ENCODE results near the gene BRD4.

The BRD4 gene

DNA sequence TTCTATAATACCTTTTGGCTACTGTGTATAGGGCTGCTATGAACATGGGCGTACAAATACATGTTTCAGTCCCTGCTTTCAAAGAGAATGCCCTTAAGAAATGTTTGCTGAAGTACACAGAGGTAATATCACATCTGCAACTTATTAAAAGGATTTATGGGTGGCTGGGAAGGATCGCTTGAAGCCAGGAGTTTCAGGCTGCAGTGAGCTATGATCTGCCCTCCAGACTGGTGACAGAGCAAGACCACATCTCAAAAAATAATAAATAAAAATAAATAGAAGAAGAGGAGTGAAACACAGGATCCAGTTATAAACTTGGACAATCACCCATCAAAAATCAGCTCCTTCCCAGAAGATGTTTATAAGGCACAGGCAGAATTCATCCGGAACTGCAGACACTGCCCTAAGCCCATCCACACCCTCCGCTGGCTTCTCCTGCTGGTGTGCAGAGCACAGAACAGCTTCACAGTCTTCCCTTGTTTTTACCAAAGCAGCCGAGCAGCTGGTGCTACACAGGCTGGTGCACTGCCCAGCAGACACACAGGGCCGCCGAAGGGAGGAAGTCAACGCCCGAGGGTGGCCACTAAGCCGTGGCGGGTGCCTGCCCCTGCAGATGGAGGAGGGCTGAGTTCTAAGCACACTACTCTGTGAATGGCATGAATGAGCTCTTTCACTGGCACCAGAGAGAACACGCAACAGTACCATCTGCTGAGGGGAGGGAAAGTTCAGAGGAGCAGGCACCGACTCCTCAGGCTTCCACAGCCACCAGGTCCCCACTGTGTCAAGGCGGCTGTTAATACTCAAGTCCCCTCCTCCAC is 44.0 kb downstream of the BRD4 start:
- DNase-seq, result no peak

DNA sequence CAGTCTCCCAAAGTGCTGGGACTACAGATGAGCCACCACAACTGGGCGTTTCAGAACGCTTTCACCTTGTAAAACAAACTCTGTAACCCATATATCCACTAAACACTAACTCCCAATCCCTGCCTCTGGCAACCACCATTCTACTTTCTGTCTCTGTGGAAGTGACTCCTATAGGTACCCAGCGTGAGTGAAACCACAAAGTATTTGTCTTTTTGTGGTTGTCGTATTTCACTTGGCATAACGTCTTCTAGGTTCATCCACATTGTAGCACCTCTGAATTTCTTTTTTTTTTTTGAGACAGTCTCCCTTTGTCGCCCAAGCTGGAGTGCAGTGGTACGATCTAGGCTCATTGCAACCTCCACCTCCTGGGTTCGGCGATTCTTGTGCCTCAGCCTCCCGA is 44.8 kb downstream of the BRD4 start:
- no peak for DNase-seq

DNA sequence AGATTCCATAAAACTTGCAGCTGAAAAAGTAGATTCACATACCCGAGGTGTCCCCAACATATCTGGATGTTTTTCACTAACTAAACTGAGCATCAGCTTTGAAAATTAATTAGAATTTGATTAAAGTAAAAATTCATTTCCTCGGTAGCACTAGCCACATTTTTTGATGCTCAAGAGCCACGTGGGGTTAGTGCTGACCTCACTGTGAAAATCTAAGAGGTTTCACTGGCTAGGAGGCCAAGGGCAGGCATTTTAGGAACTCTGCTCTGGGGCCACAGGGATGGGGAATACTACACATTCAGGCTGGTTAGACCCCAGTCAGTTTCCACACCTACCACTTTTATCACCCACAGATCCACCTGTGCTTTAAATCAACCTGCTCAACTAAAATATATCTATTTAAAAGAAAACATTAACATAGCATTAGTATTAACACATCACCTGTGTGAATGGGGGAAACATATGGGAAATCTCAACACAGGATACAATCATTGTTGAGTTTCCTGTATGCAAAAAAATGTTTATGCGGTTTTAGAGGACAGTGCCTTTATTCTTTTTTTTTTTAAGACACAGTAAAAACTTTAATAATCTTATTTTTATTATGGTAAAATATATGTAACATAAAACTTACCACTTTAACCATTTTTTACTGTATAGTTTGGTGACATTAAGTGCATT is 45.5 kb downstream of the BRD4 start:
- no peak for DNase-seq

DNA sequence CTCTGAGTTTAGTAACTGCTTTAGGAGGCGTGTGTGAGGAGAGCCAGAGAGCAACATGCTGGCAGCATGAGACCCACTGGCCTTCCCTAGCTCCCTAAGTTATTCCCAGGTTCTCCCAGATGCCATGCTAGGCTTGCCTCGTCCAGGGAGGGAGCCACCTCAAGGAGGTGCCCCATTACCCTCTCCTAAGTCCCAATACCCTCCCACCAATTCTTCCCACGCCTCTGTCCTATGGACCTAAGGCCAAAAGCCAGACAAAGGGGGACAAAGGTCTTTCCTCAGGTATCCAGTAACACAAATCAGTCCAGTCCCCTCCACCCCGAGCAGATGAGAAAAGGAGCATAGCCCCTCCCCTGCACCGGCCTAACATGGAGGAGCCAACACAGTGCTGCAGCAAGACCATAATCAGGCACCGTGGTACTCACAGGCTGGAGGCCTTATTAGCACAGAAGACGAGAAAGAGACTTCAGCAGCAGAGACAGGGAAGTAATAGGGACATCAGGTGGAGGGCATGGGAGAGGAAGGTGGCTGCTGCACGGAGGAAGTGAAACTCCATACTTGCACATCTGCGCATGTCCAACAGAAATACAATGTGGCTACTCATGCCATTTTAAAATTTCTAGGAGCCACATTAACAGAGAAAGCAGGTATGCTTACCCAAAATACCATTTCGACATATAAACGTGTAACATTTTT is 46.3 kb downstream of the BRD4 start:
- no peak for DNase-seq

DNA sequence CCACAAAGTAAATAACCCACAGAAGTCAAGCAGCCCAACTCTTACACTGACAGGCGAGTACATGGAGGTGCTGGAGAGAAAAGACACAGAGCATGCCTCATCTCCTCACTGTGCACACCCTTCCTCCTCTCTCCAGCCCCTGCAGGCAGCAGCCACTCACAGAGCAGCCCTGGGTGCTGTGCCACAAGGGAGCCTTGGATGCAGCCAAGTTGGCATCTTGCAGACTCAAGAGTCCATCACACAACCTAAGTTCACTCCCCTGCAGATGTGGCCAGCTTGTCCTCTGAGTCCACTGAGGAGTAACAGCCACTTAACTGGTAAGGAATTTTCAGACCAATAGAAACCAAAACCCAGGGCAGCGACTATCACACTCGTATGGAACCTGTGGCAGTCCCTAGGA is 47.4 kb downstream of the BRD4 start:
- DNase-seq, result no peak

DNA sequence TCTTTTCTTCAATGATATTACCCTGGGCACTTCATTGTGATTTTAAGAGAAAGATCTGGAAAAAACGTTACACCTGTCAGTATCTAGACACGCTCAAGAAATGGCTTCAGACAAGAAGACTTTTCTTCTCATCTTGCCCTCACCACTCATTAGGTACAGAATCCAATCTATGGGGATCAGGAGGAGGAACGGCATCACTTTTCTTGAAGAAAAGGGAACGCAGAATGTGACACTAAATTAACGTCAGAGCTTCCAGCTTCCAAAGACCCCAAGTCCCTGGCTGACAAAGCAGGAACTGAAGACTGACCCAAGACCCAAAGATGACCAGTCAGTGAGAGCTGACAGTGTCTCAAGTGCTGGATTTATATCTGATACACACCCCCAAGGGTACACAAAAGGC is 48.2 kb downstream of the BRD4 start:
- DNase-seq, result no peak

DNA sequence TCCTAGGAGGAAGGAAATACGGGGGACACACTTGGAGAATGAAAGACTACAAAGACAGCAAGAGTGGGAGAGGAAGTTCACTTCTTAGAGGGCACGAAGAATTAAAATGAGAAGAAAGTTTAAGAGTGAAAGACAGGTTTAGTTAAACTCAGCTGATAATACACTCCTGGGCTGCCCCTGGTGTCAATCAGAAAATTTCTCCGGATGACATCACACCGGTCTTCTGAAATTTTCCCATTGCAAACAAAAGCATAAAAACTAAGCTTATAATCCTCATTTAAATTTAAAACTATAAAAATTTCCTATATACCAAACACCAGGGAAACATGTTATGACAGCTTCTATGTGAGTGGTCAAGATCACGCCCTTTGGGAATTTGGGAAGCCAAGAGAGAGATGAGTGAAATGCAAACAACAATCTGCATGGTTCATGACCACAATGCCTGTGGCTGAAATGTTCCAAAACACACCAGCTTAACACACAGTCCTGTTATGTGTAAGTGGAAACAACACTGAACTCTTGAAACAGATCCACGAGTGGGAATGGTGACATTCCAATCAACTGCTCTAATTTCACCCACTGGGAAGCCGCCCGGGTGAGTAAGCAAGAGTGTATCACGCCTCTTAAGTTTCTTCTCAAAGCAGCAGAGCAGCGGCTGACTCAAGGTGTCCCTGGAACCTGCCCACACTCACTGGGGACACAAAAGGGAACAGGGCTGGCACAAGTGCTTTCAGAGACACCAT is 49.0 kb downstream of the BRD4 start:
- peak; percentile 54 for DNase-seq

DNA sequence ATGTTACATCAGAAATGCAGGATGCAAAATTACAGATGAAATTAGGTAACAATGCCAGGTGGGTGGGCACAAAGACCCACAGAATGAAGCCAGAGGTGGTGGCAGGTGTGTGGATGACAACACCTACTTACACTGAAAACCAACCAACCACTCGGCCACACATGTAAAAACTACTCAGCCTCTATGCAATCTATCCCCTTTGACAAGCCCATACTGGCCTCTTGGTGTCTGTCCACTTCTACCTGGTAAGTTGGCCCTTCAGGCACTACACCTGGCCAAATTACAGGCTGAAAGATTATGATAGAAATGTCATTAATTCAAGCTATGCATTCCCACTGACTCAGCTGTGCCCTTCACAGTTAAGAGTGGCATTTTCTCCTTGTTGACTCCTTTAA is 50.0 kb downstream of the BRD4 start:
- no peak for DNase-seq

DNA sequence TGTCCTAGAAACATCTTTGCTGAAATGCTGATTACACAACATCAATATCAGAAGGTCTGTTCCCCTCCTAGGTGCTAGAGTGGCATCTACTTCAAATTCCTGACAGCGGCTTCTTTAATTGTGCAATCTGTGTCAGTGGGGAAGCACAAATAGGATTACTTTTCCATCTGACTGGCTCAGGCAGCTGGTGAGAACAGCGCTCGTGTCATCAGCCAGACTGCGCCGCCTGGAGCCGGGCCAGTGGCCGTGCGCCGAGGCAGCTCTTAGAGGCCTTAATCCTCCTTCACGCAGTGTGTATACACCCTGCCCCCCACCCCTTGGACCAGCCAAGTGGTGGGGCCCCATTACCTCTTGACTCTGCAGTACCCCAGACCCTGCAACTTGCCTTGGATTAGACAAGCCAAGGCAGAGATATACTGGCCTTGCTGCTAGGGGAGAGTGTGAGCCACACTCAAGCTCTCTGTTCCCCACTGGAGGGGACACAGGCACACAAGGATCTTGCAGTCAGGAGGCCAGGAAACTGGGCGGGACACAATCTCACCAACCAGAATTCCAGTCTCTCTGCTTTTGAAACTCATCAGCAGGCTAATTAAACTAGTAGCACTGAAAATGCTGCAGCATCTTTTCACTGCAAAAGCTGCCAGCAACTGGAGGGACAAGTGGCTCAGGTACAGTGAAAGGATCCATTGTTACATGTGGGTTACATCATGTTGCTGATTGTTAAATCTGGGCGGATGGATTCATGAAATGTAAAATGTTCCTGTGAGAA is 51.2 kb downstream of the BRD4 start:
- DNase-seq, result no peak

DNA sequence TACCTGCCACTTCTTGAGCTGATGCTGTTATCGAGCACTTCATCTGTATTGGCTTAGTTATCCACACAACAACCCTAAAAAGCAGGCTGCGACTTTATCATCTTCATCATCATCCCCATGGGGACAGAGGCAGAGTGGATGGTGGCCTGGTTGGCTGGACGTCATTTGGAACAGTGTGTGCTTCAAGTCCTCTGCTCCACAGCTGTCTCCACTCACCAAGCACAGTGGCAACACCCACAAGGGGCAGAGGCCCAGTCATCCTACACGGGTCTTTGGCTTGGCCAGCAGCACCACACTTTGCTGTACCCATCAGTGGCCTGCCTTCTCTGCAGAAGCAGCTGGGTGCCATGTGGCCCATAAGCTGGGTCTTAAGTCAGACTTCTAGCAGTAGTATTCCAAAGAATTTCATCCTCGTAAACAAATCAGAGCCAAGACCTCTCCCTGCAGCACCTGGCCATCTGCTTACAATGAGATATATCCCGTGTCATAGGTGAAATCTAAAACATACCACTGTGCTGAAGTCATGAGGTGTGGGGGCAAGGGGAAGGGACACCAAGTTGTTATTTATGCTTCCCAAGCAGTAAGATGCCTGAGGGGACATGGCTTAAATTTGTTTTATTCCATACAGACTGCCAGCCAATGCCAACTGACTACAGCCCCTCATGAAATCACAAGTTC is 52.2 kb downstream of the BRD4 start:
- DNase-seq, result no peak

DNA sequence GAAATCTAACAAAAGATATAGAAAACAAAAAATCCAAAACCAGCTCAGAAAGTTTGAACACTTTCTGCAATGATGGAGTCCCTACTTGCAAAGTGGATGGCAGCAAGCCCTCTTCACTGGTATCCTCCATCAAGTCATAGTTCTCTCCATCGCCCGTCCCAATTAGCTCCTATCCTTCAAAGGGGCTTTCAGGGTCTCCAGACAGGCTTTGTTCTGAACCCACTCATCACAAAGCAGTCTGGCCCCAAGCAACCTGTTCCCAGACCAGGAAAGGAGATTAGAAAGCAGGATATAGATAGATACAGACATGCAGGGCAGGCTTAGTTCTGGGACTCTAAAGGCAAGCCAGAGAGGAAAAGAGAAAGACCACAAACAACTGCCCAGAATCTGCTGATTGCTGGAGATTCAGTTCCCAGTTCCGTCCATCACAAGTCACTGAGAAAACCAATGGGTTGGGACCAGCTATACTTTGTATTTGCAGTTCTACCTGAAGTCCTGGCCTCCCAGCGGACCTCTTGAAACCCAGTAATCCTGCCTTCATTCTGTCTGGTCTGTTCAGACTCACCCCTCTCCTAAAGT is 52.9 kb downstream of the BRD4 start:
- no peak for DNase-seq

DNA sequence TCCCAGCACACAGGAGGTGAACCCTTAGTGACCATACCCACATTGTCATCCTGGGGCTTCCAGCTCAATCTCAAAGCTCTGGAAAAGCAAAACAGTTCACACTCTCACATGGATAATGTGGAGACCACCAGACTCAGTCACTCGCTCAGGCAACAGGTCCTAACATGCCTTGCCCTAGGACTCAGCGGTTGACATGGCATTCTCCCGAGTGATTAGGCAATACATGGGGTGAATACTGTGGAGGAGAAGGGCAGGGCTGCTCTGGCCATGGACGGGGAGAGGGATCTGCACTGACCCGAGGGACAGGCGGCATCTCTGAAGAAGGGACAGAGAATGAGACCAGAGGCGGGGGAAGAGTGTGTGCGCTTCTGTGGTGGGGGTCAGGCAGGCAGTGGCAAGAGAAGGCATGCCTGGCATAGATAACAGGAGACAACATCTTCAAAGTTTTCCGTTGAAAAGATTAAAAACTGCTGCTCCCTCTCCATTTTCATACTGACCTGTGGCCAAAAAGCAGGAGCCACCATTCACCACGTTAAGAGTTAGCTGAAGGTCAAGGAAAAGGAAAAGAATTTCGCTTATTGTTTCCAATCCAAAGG is 55.6 kb downstream of the BRD4 start:
- no peak for DNase-seq

DNA sequence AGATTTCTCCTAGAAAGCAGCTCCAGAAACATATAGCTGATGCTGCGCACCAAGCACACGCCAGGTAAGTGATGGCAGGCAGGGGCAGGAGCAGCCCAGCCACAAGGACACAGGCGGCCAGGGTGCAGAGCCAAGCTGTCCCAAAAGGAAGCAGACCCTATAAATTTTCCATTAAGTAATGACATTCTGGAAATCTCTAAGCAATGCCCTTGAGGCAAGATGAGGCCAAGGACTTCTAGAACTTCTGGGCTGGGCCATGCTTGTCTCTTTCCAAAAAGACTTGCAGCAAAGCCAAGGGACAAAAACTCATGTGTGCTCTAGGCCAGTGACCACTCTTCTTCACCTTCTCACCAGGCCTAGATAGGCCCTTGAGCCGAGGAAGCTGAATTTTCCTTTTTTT is 57.9 kb downstream of the BRD4 start:
- DNase-seq, result no peak

DNA sequence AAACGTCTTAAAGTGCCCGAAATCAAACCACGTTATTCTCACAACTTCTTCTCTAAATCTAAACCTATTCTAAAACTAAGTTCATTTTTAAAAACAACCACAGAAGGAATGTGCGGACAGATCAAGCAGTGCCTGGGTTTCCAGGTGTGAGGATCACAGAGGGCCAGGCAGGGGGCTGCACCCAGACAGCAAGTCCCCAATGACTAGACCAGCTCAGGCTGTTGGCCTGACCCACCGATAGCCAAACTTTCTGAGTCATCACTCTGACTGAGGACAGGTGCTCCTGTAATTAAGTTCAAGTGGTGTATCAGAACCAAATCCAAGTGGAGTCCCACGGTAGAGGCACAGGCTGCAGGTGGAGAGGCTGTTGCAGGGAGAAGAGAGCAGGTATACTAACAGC is 62.5 kb downstream of the BRD4 start:
- DNase-seq, result no peak

DNA sequence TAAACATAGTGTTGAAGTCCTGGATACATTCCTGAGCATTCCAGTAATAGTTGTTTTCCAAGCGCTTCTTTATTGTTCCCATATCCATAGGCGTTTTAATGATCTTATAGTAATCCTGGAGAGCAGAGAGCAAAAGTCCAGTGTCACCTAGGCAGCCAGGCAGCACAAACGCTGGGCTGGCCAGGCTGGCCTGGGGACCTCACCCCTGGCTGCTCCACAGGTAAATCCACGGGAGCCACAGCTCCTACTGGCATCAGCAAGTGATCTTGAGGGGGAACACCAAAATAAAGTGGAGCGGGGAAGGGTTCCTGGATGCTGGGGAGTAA is 63.4 kb downstream of the BRD4 start:
- DNase-seq, result no peak

DNA sequence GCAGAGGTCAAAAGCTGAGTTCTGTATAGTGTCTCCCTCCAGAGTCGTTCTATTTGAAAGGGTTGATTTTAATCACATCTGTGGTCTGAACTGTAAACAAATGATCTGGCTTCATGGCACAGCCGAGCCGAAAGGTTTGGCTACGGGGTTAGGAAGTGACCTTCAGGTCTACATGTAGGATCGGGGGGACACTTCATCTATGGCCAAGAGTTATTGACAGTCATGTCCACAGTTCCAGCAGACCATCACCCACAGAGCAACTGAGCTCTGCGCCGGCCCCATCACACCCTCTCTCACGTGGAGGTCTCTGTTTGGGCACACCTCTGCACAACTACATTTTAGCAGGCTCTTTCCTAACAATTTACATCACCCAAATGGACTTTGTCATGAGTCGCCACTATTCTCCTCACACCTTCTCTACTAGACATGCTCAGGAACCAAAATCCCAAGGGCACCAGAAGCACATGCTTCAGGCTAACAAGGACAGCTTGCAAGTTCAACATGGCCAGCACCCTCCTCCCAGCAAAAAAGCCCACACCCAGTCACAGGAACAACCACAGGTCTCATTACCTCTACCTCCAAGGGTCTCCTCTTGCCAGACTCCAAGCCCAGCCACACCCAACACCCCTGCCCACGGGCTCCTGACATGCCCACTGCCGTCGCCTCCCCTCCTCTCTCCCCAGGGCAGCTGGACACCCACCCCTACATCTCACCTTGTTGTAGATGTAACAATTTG is 64.0 kb downstream of the BRD4 start:
- DNase-seq, result no peak

DNA sequence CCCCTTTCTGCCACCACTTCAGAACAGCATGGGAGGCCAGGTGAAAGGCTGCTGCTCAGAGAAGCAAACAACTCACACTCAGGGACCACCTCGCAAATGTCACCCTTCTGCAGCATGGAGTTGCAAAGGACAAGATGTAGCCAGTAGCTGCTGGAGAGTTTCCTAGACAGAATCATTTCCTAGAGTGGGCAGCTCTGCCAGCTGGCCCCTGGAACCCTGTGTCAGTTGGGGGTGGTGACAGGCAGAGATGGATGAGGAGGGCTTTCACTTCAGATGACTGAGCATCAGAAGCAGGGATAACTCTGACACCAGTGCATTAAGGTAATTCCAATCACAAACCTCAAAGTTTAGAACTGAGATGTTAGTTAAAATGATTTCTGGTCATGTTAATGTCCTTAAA is 65.7 kb downstream of the BRD4 start:
- DNase-seq, result no peak

DNA sequence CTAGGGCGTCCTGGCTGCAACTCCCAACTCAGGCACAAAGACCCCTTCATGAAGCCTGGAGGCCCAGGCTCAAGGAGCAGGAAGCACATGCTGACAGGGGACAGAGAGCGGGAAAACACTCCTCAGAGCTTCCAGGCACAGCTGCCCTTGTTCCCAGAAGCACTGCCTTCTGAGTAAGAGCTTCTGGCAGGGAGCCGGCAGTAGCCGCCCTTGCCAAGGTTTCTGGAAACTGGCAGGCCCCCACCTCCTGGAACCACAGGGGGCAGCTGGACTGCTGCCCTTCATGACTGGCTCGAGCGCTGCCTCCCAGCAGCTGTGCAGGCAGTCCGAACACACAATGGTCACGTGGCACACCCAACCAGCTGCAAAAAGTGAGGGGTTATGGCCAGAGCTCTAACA is 66.5 kb downstream of the BRD4 start:
- DNase-seq, result no peak

DNA sequence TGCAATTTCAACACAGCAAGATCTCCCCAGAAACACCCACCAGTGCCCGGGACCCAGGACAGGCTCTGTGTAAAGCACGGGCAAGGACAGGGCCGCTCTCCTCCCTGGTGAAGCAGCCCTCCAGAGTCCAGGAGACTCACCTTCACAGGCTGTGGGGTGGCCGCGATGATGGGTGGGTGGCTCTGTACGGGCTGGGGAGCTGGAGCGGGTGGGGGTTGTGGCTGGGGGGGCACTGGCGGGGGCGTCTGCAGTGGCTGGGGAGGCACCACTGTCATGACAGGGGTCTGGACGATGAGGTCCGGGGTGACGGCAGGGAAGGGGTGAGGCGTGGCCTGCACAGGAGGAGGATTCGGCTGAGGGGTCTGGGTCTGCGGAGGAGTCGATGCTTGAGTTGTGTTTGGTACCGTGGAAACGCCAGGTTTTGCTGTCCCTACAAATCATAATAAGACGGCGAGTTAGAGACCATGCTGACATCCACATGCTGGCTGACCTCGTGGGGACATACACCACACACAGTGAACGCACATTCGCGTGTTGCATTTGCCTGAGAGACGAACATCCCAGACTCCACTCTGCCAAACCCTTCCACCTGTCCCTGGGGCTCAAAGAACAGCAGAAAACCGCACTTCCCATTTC is 67.0 kb downstream of the BRD4 start:
- DNase-seq, result no peak

DNA sequence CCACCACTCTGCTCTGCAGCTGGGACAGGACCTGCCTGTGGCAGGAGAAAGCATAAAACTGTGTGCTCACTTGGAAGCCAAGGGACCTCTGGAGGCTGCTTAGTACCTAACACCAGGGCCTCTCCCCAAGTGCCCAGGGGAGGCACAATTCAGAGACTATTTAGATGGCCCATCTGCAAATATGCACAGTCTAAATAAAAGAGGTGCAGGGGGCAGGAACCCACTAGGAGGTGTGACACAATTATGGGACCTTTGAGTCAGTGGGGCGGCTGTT is 67.5 kb downstream of the BRD4 start:
- no peak for DNase-seq

Data from stimulated activated CD4-positive, alpha-beta T cell treated with anti-CD3 and anti-CD28 coated beads, Interleukin-4, amount 100 ng/mL, for 24 hours (primary cell).